Heart right ventricle (tissue), 16 donors: ENCODE results near the gene RALY. TPM values are rescaled to one million over a fixed set of nuclear protein-coding genes. Genes with fewer than 3 reads are reported as not detected.

Experiments
- ATAC-seq, 8 donors: fragments of 200-7000 bp; cut with Tn5 transposase; one replicate each; pipeline ENCODE4 v1.9.1; 2020; ENCODE audit warnings: mild to moderate bottlenecking in 8 of 8, moderate library complexity in 8 of 8, moderate number of reproducible peaks in 1 of 8
- DNase-seq, 2 donors: peaks; one replicate each; pipeline ENCODE4 v3.0.0-alpha.2; 2020
- H3K27ac ChIP-seq, 10 donors: fragments of 200-600 bp; sonication (generic) in 2 of 10; one replicate each; pipeline versions ENCODE4 v1.5.0 to v1.8.0; 2020 to 2022; ENCODE audit warnings: mild to moderate bottlenecking in 3 of 10
- H3K27me3 ChIP-seq, 7 donors: fragments of 200-600 bp; one replicate each; pipeline ENCODE4 v1.8.0; 2021 to 2022; ENCODE audit warnings: mild to moderate bottlenecking in 2 of 7
- H3K36me3 ChIP-seq, 9 donors: fragments of 200-600 bp; sonication (generic) in 1 of 9; one replicate each; pipeline versions ENCODE4 v1.5.0 to v1.8.0; 2020 to 2022; ENCODE audit warnings: mild to moderate bottlenecking in 2 of 9
- H3K4me1 ChIP-seq, 9 donors: fragments of 200-600 bp; sonication (generic) in 1 of 9; one replicate each; pipeline versions ENCODE4 v1.5.0 to v1.8.0; 2020 to 2022; ENCODE audit warnings: mild to moderate bottlenecking in 4 of 9
- H3K4me3 ChIP-seq, 10 donors: fragments of 200-600 bp; sonication (generic) in 2 of 10; one replicate each; pipeline versions ENCODE4 v1.5.0 to v1.8.0; 2020 to 2022; ENCODE audit warnings: mild to moderate bottlenecking in 7 of 10, moderate library complexity in 2 of 10
- H3K9me3 ChIP-seq, 11 donors: fragments of 200-600 bp in 10 of 11; sonication (generic) in 2 of 11; one replicate each; pipeline versions ENCODE4 v1.5.0 to v1.8.0; 2013 to 2022; ENCODE audit warnings: mild to moderate bottlenecking in 2 of 11, control low read depth in 1 of 11, moderate library complexity in 1 of 11
- CTCF ChIP-seq, 9 donors: fragments of 200-600 bp; sonication (generic) in 2 of 9; IDR thresholded peaks; one replicate each; pipeline versions ENCODE4 v1.5.0 to v1.8.0; 2021 to 2022; ENCODE audit warnings: antibody characterized with exemption in 9 of 9, mild to moderate bottlenecking in 5 of 9, moderate library complexity in 1 of 9
- WGBS, 2 donors: extraction: QIAGEN DNeasy Blood & Tissue Kit; methylation state at CpG; one replicate each; pipeline ENCODE4 v1.1.7; 2013; ENCODE audit warnings: inconsistent platforms in 1 of 2; 5-methylcytosine and 5-hydroxymethylcytosine counted together
- intact Hi-C, 10 donors: fragments of 100-400 bp; cut with DNase I; formaldehyde crosslinking; loops; one replicate each; pipeline versions ENCODE4 v1.11.1 to v1.14.2; 2022
- polyA plus RNA-seq, 2 donors: library from polyadenylated mRNA; stranded (reverse); fragments of 200-250 nt; gene quantifications; one replicate each; pipeline ENCODE4 v1.2.3, GENCODE V29; 2013
- total RNA-seq, 10 donors: library from RNA; stranded (reverse); fragmentation: NEBNext Ultra II Directional in 3 of 10; extraction: Animal tissue kit (Norgen Biotek cat#: 25700) in 3 of 10; gene quantifications; one replicate each; pipeline versions ENCODE4 v1.2.1 to v1.2.4, GENCODE V29; 2021 to 2023
- donor health status: Arrhythmogenic right ventricular cardiomyopathy.
- donor health status: ischemic (EF 13 %, LVEDD 7.1; RV severe dilation, severe dysfunction).
- donor health status: healthy with polysubstance abuse.
- donor health status: DM: no; HTN: yes; CAD: no.
- donor health status: DM: no; HTN: no; CAD: no.
- donor health status: ischemic (EF 25% LVEDD 6.9; RV normal size, moderate dysfunction).
- donor health status: ischemic (EF 25% LVEDD 5.7; RV mildly dilated, moderate dysfunction).
- donor health status: healthy.
- donor health status: DM: yes; HTN: yes; CAD: no.
- donor health status: Ischemic cardiomyopathy.
- donor health status: ischemic (EF 35%, LVEDD 5.7; RV mildly dilated, moderate dysfunction).
- donor health status: nonischemic (EF 11% LVEDD 7.7; RV severe dilation, severe dysfunction).
- donor health status: DM: yes; HTN: yes; CAD: no.
- donor health status: PGD.
- donor health status: ischemic (EF 29% LVEDD 5.4; RV normal size, mild dysfunction).
- donor health status: nonischemic (EF 23%, LVEDD 6.1; RV moderate dilation, normal function).

RALY gene
- total and polyA plus RNA-seq, 12 donors: 84.3 to 234 (median 104) TPM

- Histone ChIP-seq H3K27ac (no peak overlapping the region), H3K36me3 (peaks cover 0 to 63% (median 14%) of the 10 kb centered on the region in 9 donors), H3K4me1 (peaks cover 7 to 28% (median 18%) of the 10 kb centered on the region in 9 donors), H3K9me3 (no peaks in the 10 kb centered on the region), H3K27me3 (no peaks in the 10 kb centered on the region), H3K4me3 (no peak overlapping the region)
- no peak for TF ChIP-seq CTCF (IDR thresholded peaks at IDR 0.05)
- ATAC-seq (no peak), DNase-seq (no peak)
- 94 to 97% methylated on average over 1 of the region's 1 CpG for WGBS, 2 donors
- intact Hi-C loops: loop anchor here in 5 of 10 donors (5.0 to 10.0 kb wide), 6 partner anchors 52 to 278 kb away; no protein-coding TSS in a partner anchor
Measured at GRCh38 chr20:34072778-34073177, 79.1 kb downstream of the RALY start.

- WGBS, 2 donors: 84% methylated on average over 7 of the region's 7 CpGs
- no peak for ATAC-seq
- intact Hi-C loops: loop anchor here in 5 of 10 donors (5.0 to 10.0 kb wide), 6 partner anchors 51 to 279 kb away; no protein-coding TSS in a partner anchor
Measured at GRCh38 chr20:34074101-34074760, 80.5 kb downstream of the RALY start.

GRCh38 chr20:34075647-34076046, 81.9 kb downstream of the RALY start:
- intact Hi-C loops: loop anchor here in 4 of 10 donors (5.0 to 10.0 kb wide), 4 partner anchors 47 to 281 kb away; no protein-coding TSS in a partner anchor
- H3K27me3 ChIP-seq: no peaks in the 10 kb centered on the region
- WGBS, 2 donors: 86 to 87% methylated on average over 16 of the region's 16 CpGs
- no peak for TF ChIP-seq CTCF (IDR thresholded peaks at IDR 0.05)
- no peak for DNase-seq
- no peak overlapping the region for H3K27ac ChIP-seq
- peaks cover 0 to 92% (median 30%) of the 10 kb centered on the region in 9 donors for H3K36me3 ChIP-seq
- H3K4me1 ChIP-seq: peaks cover 0 to 11% (median 0%) of the 10 kb centered on the region in 9 donors
- ATAC-seq: no peak
- no peaks in the 10 kb centered on the region for H3K9me3 ChIP-seq
- H3K4me3 ChIP-seq: no peak overlapping the region

More at GRCh38 chr20:34074101-34074760, 80.5 kb downstream of the RALY start:
- no peak for DNase-seq
- TF ChIP-seq CTCF (IDR thresholded peaks at IDR 0.05): no peak
- no peak overlapping the region for H3K4me3 ChIP-seq
- no peak overlapping the region for H3K27ac ChIP-seq
- peaks cover 0 to 78% (median 20%) of the 10 kb centered on the region in 9 donors for H3K36me3 ChIP-seq
- no peaks in the 10 kb centered on the region for H3K9me3 ChIP-seq
- H3K4me1 ChIP-seq: peaks cover 4 to 22% (median 11%) of the 10 kb centered on the region in 9 donors
- H3K27me3 ChIP-seq: no peaks in the 10 kb centered on the region

GRCh38 chr20:34076952-34077351, 83.2 kb downstream of the RALY start:
- WGBS, 2 donors: 89 to 93% methylated on average over 20 of the region's 20 CpGs
- ATAC-seq (no peak), DNase-seq (no peak)
- TF ChIP-seq CTCF (IDR thresholded peaks at IDR 0.05): no peak
- H3K4me3 ChIP-seq: no peak overlapping the region
- H3K9me3 ChIP-seq: no peaks in the 10 kb centered on the region
- intact Hi-C loops: loop anchor here in 4 of 10 donors (5.0 to 10.0 kb wide), 4 partner anchors 45 to 282 kb away; no protein-coding TSS in a partner anchor
- H3K27me3 ChIP-seq: no peaks in the 10 kb centered on the region
- peaks cover 0 to 99% (median 39%) of the 10 kb centered on the region in 9 donors for H3K36me3 ChIP-seq
- no peak overlapping the region for H3K27ac ChIP-seq
- peaks cover 0 to 19% (median 6%) of the 10 kb centered on the region in 9 donors for H3K4me1 ChIP-seq
